ENCODE data around the gene ACE. TPM values are rescaled to one million over a fixed set of nuclear protein-coding genes. Genes with fewer than 3 reads are reported as not detected.

The ACE gene
- total RNA-seq, 1 donor from 2014 or later: 9.6 TPM

GRCh38 chr17:63497708-63498483 is 21.0 kb downstream of the ACE start:
- intact Hi-C loops (cut with DNase I): no loop called here
- Histone ChIP-seq H3K4me1 (no peaks in the 10 kb centered on the region), H3K27ac (no peak overlapping the region), H3K36me3 (no peaks in the 10 kb centered on the region), H3K4me3 (no peak overlapping the region), H3K27me3 (no peaks in the 10 kb centered on the region), H3K9me3 (no peaks in the 10 kb centered on the region)
- no peak for DNase-seq (ENCODE audit: extremely low spot score in 2 of 2)
- no peak for TF ChIP-seq POLR2A (IDR thresholded peaks at IDR 0.05)
- no peak for TF ChIP-seq POLR2AphosphoS5 (IDR thresholded peaks at IDR 0.05; ENCODE audit: insufficient read depth in 1 of 2, low read depth in 1 of 2)
- no peak for TF ChIP-seq CTCF (IDR thresholded peaks at IDR 0.05)

GRCh38 chr17:63498626-63499195 is 21.9 kb downstream of the ACE start:
- H3K36me3 ChIP-seq: no peaks in the 10 kb centered on the region

GRCh38 chr17:63500543-63501390 is 23.9 kb downstream of the ACE start:
- H3K27me3 ChIP-seq: no peaks in the 10 kb centered on the region
- intact Hi-C loops (cut with DNase I): no loop called here
- TF ChIP-seq CTCF (IDR thresholded peaks at IDR 0.05) (no peak), POLR2A (IDR thresholded peaks at IDR 0.05) (no peak)
- no peaks in the 10 kb centered on the region for H3K9me3 ChIP-seq
- DNase-seq (ENCODE audit: extremely low spot score in 2 of 2): no peak
- no peak overlapping the region for H3K27ac ChIP-seq
- no peaks in the 10 kb centered on the region for H3K36me3 ChIP-seq
- no peak overlapping the region for H3K4me3 ChIP-seq
- H3K4me1 ChIP-seq: no peaks in the 10 kb centered on the region

More at GRCh38 chr17:63498626-63499195, 21.9 kb downstream of the ACE start:
- Histone ChIP-seq H3K27me3 (no peaks in the 10 kb centered on the region), H3K9me3 (no peaks in the 10 kb centered on the region), H3K27ac (no peak overlapping the region), H3K4me1 (no peaks in the 10 kb centered on the region), H3K4me3 (no peak overlapping the region)
- DNase-seq (ENCODE audit: extremely low spot score in 2 of 2): no peak
- intact Hi-C loops (cut with DNase I): no loop called here
- TF ChIP-seq POLR2A (IDR thresholded peaks at IDR 0.05) (no peak), POLR2AphosphoS5 (IDR thresholded peaks at IDR 0.05; ENCODE audit: insufficient read depth in 1 of 2, low read depth in 1 of 2) (no peak), CTCF (IDR thresholded peaks at IDR 0.05) (no peak)

- DNase-seq (ENCODE audit: extremely low spot score in 2 of 2): no peak
- intact Hi-C loops (cut with DNase I): no loop called here
- H3K4me3 ChIP-seq: no peak overlapping the region
- H3K27ac ChIP-seq: no peak overlapping the region
- H3K36me3 ChIP-seq: no peaks in the 10 kb centered on the region
- no peaks in the 10 kb centered on the region for H3K27me3 ChIP-seq
- no peak for TF ChIP-seq POLR2AphosphoS5 (IDR thresholded peaks at IDR 0.05; ENCODE audit: insufficient read depth in 1 of 2, low read depth in 1 of 2)
- TF ChIP-seq CTCF (IDR thresholded peaks at IDR 0.05): no peak
- no peak for TF ChIP-seq POLR2A (IDR thresholded peaks at IDR 0.05)
- H3K9me3 ChIP-seq: no peaks in the 10 kb centered on the region
- H3K4me1 ChIP-seq: no peaks in the 10 kb centered on the region
Measured at GRCh38 chr17:63503341-63503705, 26.5 kb downstream of the ACE start.
